WTC11 (cell line): ENCODE measurements around the gene RARA.

Experiments
- ETV6 ChIP-seq: sonication (generic); formaldehyde crosslinking; IDR thresholded peaks from 2 replicates; pipeline ENCODE4 v1.8.1; 2022; ENCODE audit warnings: mild to moderate bottlenecking, missing genetic modification reagents
- FOXK1 ChIP-seq: sonication (generic); formaldehyde crosslinking; IDR thresholded peaks from 2 replicates; pipeline ENCODE4 v1.8.0; 2022; ENCODE audit warnings: mild to moderate bottlenecking, moderate library complexity, missing genetic modification reagents
- NFYB ChIP-seq: sonication (generic); formaldehyde crosslinking; conservative IDR thresholded peaks from 2 replicates; pipeline ENCODE4 v1.8.0; 2022; ENCODE audit warnings: low read depth, missing genetic modification reagents
- ZNF396 ChIP-seq: fragments of 250-450 bp; sonication (Bioruptor Pico); IDR thresholded peaks from 2 replicates; pipeline ENCODE4 v1.8.0; 2021; ENCODE audit warnings: mild to moderate bottlenecking, moderate library complexity, borderline replicate concordance
- TF ChIP-seq, protein P1 (sequence below): fragments of 200-600 bp; IDR thresholded peaks from 2 replicates; pipeline ENCODE4 v1.8.0; 2022; ENCODE audit warnings: antibody characterized with exemption
- TF ChIP-seq, protein P2 (sequence below): sonication (generic); formaldehyde crosslinking; IDR thresholded peaks from 2 replicates; pipeline ENCODE4 v1.8.0; 2023; ENCODE audit warnings: missing genetic modification reagents, mild to moderate bottlenecking, borderline replicate concordance
- TF ChIP-seq, protein P3 (sequence below): sonication (generic); formaldehyde crosslinking; IDR thresholded peaks from 2 replicates; pipeline ENCODE4 v1.8.1; 2022; ENCODE audit warnings: mild to moderate bottlenecking, moderate library complexity, missing genetic modification reagents

DNA sequence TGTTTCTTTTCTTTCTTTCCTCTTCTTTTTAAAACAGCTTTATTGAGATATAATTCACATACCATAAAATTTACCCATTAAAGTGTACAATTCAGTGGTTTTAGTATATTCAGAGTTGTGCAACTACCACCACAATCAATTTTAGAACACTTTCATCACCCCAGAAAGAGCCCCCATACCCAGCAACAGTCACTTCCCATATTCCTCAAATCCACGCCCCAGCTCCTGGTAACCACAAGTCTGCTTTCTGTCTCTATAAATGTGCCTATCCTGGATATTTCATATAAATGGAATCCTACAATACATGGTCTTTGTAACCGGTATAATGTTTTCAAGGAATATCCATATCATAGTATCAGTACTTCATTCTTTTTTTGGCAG, 19.4 kb downstream of the RARA start:
- TF ChIP-seq, protein P1, sequence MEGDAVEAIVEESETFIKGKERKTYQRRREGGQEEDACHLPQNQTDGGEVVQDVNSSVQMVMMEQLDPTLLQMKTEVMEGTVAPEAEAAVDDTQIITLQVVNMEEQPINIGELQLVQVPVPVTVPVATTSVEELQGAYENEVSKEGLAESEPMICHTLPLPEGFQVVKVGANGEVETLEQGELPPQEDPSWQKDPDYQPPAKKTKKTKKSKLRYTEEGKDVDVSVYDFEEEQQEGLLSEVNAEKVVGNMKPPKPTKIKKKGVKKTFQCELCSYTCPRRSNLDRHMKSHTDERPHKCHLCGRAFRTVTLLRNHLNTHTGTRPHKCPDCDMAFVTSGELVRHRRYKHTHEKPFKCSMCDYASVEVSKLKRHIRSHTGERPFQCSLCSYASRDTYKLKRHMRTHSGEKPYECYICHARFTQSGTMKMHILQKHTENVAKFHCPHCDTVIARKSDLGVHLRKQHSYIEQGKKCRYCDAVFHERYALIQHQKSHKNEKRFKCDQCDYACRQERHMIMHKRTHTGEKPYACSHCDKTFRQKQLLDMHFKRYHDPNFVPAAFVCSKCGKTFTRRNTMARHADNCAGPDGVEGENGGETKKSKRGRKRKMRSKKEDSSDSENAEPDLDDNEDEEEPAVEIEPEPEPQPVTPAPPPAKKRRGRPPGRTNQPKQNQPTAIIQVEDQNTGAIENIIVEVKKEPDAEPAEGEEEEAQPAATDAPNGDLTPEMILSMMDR = no peak
- TF ChIP-seq ETV6 (no peak), FOXK1 (CRISPR knock-in tag) (no peak), NFYB (no peak), ZNF396 (CRISPR knock-in tag) (no peak)
- TF ChIP-seq, protein P2, sequence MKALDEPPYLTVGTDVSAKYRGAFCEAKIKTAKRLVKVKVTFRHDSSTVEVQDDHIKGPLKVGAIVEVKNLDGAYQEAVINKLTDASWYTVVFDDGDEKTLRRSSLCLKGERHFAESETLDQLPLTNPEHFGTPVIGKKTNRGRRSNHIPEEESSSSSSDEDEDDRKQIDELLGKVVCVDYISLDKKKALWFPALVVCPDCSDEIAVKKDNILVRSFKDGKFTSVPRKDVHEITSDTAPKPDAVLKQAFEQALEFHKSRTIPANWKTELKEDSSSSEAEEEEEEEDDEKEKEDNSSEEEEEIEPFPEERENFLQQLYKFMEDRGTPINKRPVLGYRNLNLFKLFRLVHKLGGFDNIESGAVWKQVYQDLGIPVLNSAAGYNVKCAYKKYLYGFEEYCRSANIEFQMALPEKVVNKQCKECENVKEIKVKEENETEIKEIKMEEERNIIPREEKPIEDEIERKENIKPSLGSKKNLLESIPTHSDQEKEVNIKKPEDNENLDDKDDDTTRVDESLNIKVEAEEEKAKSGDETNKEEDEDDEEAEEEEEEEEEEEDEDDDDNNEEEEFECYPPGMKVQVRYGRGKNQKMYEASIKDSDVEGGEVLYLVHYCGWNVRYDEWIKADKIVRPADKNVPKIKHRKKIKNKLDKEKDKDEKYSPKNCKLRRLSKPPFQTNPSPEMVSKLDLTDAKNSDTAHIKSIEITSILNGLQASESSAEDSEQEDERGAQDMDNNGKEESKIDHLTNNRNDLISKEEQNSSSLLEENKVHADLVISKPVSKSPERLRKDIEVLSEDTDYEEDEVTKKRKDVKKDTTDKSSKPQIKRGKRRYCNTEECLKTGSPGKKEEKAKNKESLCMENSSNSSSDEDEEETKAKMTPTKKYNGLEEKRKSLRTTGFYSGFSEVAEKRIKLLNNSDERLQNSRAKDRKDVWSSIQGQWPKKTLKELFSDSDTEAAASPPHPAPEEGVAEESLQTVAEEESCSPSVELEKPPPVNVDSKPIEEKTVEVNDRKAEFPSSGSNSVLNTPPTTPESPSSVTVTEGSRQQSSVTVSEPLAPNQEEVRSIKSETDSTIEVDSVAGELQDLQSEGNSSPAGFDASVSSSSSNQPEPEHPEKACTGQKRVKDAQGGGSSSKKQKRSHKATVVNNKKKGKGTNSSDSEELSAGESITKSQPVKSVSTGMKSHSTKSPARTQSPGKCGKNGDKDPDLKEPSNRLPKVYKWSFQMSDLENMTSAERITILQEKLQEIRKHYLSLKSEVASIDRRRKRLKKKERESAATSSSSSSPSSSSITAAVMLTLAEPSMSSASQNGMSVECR = no peak
- TF ChIP-seq, protein P3, sequence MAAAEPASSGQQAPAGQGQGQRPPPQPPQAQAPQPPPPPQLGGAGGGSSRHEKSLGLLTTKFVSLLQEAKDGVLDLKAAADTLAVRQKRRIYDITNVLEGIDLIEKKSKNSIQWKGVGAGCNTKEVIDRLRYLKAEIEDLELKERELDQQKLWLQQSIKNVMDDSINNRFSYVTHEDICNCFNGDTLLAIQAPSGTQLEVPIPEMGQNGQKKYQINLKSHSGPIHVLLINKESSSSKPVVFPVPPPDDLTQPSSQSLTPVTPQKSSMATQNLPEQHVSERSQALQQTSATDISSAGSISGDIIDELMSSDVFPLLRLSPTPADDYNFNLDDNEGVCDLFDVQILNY = no peak
